ENCODE data around the gene TMTC4. TPM values are rescaled to one million over a fixed set of nuclear protein-coding genes. Genes with fewer than 3 reads are reported as not detected.

Gene TMTC4
- total and polyA plus RNA-seq, 2 experiments from 2014 or later, result 15.0 to 32.6 TPM

DNA sequence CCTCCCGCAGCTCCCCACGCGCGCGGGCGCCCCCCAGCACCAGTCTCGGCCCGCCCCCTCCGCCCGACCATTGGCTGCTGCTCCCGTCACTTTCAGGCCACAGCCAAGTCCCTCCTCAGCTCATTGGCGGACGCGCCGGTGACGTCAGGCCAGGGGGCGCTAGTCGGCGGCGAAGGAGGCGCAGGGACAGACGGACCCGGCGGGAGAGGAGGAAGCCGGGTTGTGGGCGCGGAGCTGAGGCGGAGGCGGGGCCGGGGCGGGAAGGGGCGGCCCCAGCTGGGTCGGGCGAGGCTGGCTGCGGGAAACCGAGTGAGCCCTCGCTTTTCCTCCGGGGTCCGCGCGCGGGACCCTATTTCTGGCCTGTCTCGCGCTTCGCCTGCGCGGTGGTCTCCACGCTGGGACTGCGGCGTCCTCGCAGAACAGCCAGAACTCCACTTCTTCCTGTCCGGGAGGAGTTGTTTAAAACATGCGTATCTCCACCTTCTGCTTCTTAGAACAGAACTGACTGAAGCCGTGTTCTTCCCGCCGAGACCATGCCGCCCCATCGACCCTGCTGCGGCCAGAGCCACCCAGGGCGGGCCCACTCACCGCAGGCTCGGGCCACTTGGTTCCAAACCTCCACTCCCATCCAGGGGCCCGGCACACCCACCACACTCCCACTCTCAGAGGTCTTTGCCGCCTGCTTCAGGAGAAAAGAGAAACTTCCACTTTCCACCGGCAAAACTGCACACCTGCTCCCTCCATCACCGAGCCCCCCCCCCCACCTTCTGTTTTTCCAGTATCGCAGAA, 471 bp upstream of the TMTC4 start:
- H3K4me1 ChIP-seq (ENCODE audit: insufficient read depth), result peaks cover 14% of the 10 kb centered on the region
- no peaks in the 10 kb centered on the region for H3K9me3 ChIP-seq (ENCODE audit: low read depth)
- no peaks in the 10 kb centered on the region for H3K36me3 ChIP-seq (replicated peaks; ENCODE audit: insufficient read depth, low read depth)
- peak overlapping the region; percentile 93 for H3K4me3 ChIP-seq
- H2AFZ ChIP-seq, result peak overlapping the region; percentile 63
- TF ChIP-seq, protein P1, sequence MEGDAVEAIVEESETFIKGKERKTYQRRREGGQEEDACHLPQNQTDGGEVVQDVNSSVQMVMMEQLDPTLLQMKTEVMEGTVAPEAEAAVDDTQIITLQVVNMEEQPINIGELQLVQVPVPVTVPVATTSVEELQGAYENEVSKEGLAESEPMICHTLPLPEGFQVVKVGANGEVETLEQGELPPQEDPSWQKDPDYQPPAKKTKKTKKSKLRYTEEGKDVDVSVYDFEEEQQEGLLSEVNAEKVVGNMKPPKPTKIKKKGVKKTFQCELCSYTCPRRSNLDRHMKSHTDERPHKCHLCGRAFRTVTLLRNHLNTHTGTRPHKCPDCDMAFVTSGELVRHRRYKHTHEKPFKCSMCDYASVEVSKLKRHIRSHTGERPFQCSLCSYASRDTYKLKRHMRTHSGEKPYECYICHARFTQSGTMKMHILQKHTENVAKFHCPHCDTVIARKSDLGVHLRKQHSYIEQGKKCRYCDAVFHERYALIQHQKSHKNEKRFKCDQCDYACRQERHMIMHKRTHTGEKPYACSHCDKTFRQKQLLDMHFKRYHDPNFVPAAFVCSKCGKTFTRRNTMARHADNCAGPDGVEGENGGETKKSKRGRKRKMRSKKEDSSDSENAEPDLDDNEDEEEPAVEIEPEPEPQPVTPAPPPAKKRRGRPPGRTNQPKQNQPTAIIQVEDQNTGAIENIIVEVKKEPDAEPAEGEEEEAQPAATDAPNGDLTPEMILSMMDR (IDR thresholded peaks at IDR 0.05; ENCODE audit: poor library complexity), result peak; percentile 37
- TF ChIP-seq EZH2phosphoT487 (IDR thresholded peaks at IDR 0.05; ENCODE audit: low read depth, severe bottlenecking, unreplicated experiment) (no peak), EZH2 (IDR thresholded peaks at IDR 0.05; ENCODE audit: borderline replicate concordance) (no peak)
- peak; percentile 98 for DNase-seq (ENCODE audit: low spot score)
- H3K9me2 ChIP-seq (replicated peaks; ENCODE audit: insufficient read depth), result no peaks in the 10 kb centered on the region
- H3K4me2 ChIP-seq, result peak overlapping the region; percentile 92
- H3K79me2 ChIP-seq, result peaks cover 33% of the 10 kb centered on the region
- WGBS (ENCODE audit: low lambda C conversion rate, missing lambda C conversion rate), result 3% methylated on average over 23 of the region's 67 CpGs
- peaks cover 6% of the 10 kb centered on the region for H3K27me3 ChIP-seq
- peaks cover 4% of the 10 kb centered on the region for H4K20me1 ChIP-seq (ENCODE audit: insufficient read depth, poor library complexity, severe bottlenecking)
- peak overlapping the region; percentile 94 for H3K27ac ChIP-seq

DNA sequence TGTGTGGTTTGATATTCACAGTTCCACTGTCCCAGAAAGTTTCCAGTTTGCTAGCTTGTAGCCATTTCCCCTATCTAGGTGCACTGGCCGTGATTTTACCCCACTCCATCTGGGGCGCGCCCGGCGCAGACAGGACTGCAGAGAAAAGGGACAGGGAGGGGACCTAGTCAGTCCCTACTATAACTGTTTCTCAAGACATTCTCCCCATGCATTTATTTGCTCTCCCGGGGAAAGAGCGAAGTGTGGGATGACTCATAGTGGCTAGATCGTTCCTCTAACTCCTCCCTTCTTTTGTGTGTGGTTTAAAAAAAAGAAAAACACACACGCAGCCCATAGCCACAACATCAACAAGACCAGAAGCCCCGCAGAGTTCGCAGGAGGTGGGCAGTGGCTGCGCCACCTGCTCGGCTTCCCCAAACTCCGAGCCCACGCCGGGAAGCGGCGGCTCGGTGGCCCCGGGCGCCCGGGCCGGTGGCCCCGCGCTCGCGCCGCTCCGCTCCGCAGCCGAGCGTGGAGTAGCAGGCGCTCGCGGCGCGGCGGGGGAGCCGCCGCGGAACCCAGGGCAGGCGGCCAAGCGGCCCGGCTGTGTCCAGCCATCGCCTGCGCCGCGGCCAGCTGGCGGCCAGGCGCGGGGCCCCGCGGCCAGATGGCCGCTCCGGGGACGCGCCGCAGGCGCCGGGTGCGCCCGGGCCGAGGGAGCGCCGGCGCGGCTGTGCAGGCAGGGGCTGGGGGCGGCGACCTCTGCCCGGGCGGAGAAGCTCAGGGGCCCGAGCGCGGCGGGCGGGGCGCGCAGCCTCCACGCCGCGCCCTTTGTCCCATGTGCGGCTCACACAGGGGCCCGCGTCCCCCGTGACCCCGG, 653 bp downstream of the TMTC4 start:
- TF ChIP-seq EZH2 (IDR thresholded peaks at IDR 0.05; ENCODE audit: borderline replicate concordance), result no peak
- TF ChIP-seq, protein P1 (IDR thresholded peaks at IDR 0.05; ENCODE audit: poor library complexity), result no peak
- TF ChIP-seq EZH2phosphoT487 (IDR thresholded peaks at IDR 0.05; ENCODE audit: low read depth, severe bottlenecking, unreplicated experiment), result no peak
- no peaks in the 10 kb centered on the region for H3K36me3 ChIP-seq (replicated peaks; ENCODE audit: insufficient read depth, low read depth)
- peak overlapping the region; percentile 94 for H3K27ac ChIP-seq
- peak overlapping the region; percentile 88 for H3K4me2 ChIP-seq
- peak overlapping the region; percentile 56 for H2AFZ ChIP-seq
- no peaks in the 10 kb centered on the region for H3K9me2 ChIP-seq (replicated peaks; ENCODE audit: insufficient read depth)
- peaks cover 44% of the 10 kb centered on the region for H3K79me2 ChIP-seq
- no peaks in the 10 kb centered on the region for H3K9me3 ChIP-seq (ENCODE audit: low read depth)
- DNase-seq (ENCODE audit: low spot score), result peak; percentile 82
- peak overlapping the region; percentile 93 for H3K4me3 ChIP-seq
- H3K4me1 ChIP-seq (ENCODE audit: insufficient read depth), result peaks cover 14% of the 10 kb centered on the region
- WGBS (ENCODE audit: low lambda C conversion rate, missing lambda C conversion rate), result 1% methylated on average over 40 of the region's 86 CpGs
- peaks cover 6% of the 10 kb centered on the region for H3K27me3 ChIP-seq
- peaks cover 4% of the 10 kb centered on the region for H4K20me1 ChIP-seq (ENCODE audit: insufficient read depth, poor library complexity, severe bottlenecking)

DNA sequence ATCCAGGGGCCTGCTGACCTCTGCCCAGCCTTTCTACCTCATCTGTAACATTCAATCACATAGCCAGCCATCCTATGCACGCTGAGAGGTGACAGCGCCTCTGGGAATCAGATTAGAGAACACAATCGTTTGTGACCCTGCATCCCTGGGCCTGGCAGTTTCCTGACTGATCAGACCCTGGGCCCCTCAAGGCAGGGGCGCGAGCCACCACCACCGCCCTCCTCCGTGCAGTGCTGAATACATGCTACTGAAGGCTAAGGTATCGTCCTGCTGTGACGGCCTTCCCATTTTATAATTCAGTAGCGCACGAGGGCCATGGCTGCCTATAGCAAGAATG, 1.3 kb downstream of the TMTC4 start:
- H3K27me3 ChIP-seq, result peaks cover 6% of the 10 kb centered on the region
- peaks cover 4% of the 10 kb centered on the region for H4K20me1 ChIP-seq (ENCODE audit: insufficient read depth, poor library complexity, severe bottlenecking)
- TF ChIP-seq EZH2 (IDR thresholded peaks at IDR 0.05; ENCODE audit: borderline replicate concordance) (no peak), EZH2phosphoT487 (IDR thresholded peaks at IDR 0.05; ENCODE audit: low read depth, severe bottlenecking, unreplicated experiment) (no peak)
- TF ChIP-seq, protein P1 (IDR thresholded peaks at IDR 0.05; ENCODE audit: poor library complexity), result no peak
- peak overlapping the region; percentile 60 for H3K27ac ChIP-seq
- H3K36me3 ChIP-seq (replicated peaks; ENCODE audit: insufficient read depth, low read depth), result no peaks in the 10 kb centered on the region
- H3K4me2 ChIP-seq, result peak overlapping the region; percentile 88
- 7% methylated on average over 11 of the region's 11 CpGs for WGBS (ENCODE audit: low lambda C conversion rate, missing lambda C conversion rate)
- no peaks in the 10 kb centered on the region for H3K9me3 ChIP-seq (ENCODE audit: low read depth)
- H3K4me1 ChIP-seq (ENCODE audit: insufficient read depth), result peaks cover 14% of the 10 kb centered on the region
- peak overlapping the region; percentile 56 for H2AFZ ChIP-seq
- H3K9me2 ChIP-seq (replicated peaks; ENCODE audit: insufficient read depth), result no peaks in the 10 kb centered on the region
- peaks cover 45% of the 10 kb centered on the region for H3K79me2 ChIP-seq
- H3K4me3 ChIP-seq, result peak overlapping the region; percentile 47
- DNase-seq (ENCODE audit: low spot score), result peak; percentile 27

Measured in hepatocyte (in vitro differentiated cells).